HL-60 (cell line): ENCODE measurements around the gene MYLIP.

ENCODE experiments used
- DNase-seq, 2 experiments: peaks; one replicate each; pipeline ENCODE4 v3.0.0-alpha.2; 2010 to 2020; ENCODE audit warnings: low read depth in 1 of 2, low spot score in 1 of 2
- H3K27ac ChIP-seq: fragments of 250-450 bp; sonication (Bioruptor Pico); replicated peaks from 2 replicates; pipeline ENCODE4 v1.5.1; 2020; ENCODE audit warnings: mild to moderate bottlenecking, moderate library complexity
- H3K27me3 ChIP-seq: fragments of 250-450 bp; sonication (Bioruptor Pico); 2 replicates; pipeline ENCODE4 v1.5.1; 2021; ENCODE audit warnings: mild to moderate bottlenecking, moderate library complexity; ENCODE audit not compliant: insufficient read depth, poor library complexity, severe bottlenecking
- H3K4me3 ChIP-seq: replicated peaks from 2 replicates; pipeline ENCODE4 v1.5.1; 2011; ENCODE audit warnings: mild to moderate bottlenecking, control low read depth, low read length; ENCODE audit not compliant: insufficient read depth
- GABPA ChIP-seq: IDR thresholded peaks from 2 replicates; pipeline ENCODE4 v1.6.1; 2012; ENCODE audit warnings: low read depth
- POLR2AphosphoS5 ChIP-seq: IDR thresholded peaks from 2 replicates; pipeline ENCODE4 v1.6.1; 2012; ENCODE audit warnings: low read depth
- SPI1 ChIP-seq: IDR thresholded peaks from 2 replicates; pipeline ENCODE4 v1.6.1; 2012; ENCODE audit warnings: low read depth, mild to moderate bottlenecking, borderline replicate concordance
- TF ChIP-seq, protein P1 (sequence below): IDR thresholded peaks from one replicate; pipeline ENCODE4 v1.5.1; 2011; ENCODE audit warnings: low read length, control low read depth, inconsistent platforms; ENCODE audit not compliant: insufficient read depth
- TF ChIP-seq, protein P2 (sequence below): IDR thresholded peaks from 2 replicates; pipeline ENCODE4 v1.6.1; 2012; ENCODE audit warnings: low read depth; ENCODE audit not compliant: insufficient replicate concordance

The MYLIP gene

DNA sequence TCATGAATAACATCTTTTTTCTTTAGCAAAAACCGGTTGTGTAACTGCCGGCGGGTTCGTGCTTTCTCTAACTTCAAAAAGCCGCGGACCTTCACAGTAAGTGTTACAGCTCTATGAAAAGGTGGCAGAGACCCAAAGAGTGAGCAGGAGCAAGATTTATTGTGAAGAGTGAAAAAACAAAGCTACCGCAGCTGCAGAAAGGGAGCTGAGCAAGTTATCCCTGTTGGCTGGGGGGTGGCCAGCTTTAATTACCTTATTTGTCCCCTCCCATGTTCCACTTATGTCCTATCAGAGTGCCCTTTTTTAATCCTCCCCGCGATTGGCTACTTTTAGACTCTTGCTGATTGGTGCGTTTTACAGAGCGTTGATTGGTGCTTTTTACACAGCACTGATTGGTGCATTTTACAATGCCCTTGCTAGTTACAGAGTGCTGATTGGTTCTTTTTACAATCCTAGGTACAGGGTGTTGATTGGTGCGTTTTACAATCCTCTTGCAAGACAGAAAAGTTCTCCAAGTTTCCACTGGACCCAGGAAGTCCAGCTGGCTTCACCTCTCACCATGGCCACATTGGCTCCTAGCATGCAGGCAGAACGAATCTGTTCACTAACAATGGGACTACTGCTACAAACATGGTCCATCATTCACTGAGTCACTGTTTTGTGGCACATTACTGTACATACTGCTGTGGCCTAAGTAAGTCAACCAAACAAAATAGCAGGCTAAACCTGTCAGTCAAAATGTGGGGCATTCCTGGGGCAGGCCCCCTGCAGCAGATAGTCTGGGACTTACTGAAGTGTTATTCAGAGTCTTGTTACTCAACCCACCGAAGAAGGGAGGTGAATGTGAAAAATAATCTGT is 52.8 kb downstream of the MYLIP start:
- DNase-seq = no peak
- Histone ChIP-seq H3K4me3 (no peak overlapping the region), H3K27me3 (no peaks in the 10 kb centered on the region), H3K27ac (no peak overlapping the region)
- TF ChIP-seq GABPA (no peak), POLR2AphosphoS5 (no peak), SPI1 (no peak)
- TF ChIP-seq, protein P1, sequence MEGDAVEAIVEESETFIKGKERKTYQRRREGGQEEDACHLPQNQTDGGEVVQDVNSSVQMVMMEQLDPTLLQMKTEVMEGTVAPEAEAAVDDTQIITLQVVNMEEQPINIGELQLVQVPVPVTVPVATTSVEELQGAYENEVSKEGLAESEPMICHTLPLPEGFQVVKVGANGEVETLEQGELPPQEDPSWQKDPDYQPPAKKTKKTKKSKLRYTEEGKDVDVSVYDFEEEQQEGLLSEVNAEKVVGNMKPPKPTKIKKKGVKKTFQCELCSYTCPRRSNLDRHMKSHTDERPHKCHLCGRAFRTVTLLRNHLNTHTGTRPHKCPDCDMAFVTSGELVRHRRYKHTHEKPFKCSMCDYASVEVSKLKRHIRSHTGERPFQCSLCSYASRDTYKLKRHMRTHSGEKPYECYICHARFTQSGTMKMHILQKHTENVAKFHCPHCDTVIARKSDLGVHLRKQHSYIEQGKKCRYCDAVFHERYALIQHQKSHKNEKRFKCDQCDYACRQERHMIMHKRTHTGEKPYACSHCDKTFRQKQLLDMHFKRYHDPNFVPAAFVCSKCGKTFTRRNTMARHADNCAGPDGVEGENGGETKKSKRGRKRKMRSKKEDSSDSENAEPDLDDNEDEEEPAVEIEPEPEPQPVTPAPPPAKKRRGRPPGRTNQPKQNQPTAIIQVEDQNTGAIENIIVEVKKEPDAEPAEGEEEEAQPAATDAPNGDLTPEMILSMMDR = no peak
- TF ChIP-seq, protein P2, sequence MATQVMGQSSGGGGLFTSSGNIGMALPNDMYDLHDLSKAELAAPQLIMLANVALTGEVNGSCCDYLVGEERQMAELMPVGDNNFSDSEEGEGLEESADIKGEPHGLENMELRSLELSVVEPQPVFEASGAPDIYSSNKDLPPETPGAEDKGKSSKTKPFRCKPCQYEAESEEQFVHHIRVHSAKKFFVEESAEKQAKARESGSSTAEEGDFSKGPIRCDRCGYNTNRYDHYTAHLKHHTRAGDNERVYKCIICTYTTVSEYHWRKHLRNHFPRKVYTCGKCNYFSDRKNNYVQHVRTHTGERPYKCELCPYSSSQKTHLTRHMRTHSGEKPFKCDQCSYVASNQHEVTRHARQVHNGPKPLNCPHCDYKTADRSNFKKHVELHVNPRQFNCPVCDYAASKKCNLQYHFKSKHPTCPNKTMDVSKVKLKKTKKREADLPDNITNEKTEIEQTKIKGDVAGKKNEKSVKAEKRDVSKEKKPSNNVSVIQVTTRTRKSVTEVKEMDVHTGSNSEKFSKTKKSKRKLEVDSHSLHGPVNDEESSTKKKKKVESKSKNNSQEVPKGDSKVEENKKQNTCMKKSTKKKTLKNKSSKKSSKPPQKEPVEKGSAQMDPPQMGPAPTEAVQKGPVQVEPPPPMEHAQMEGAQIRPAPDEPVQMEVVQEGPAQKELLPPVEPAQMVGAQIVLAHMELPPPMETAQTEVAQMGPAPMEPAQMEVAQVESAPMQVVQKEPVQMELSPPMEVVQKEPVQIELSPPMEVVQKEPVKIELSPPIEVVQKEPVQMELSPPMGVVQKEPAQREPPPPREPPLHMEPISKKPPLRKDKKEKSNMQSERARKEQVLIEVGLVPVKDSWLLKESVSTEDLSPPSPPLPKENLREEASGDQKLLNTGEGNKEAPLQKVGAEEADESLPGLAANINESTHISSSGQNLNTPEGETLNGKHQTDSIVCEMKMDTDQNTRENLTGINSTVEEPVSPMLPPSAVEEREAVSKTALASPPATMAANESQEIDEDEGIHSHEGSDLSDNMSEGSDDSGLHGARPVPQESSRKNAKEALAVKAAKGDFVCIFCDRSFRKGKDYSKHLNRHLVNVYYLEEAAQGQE = no peak

GRCh38 chr6:16183187-16183664 is 54.3 kb downstream of the MYLIP start:
- no peak overlapping the region for H3K27ac ChIP-seq
- H3K27me3 ChIP-seq = no peaks in the 10 kb centered on the region
- H3K4me3 ChIP-seq = no peak overlapping the region
- peak in 1 of 2 experiments; percentile 43 for DNase-seq
- TF ChIP-seq, protein P1 = peak; percentile 14
- no peak for TF ChIP-seq GABPA
- TF ChIP-seq POLR2AphosphoS5 = no peak
- 0 out of 2 replicates have a peak, but pooled peaks have one; percentile 4 for TF ChIP-seq SPI1
- TF ChIP-seq, protein P2 = no peak

DNA sequence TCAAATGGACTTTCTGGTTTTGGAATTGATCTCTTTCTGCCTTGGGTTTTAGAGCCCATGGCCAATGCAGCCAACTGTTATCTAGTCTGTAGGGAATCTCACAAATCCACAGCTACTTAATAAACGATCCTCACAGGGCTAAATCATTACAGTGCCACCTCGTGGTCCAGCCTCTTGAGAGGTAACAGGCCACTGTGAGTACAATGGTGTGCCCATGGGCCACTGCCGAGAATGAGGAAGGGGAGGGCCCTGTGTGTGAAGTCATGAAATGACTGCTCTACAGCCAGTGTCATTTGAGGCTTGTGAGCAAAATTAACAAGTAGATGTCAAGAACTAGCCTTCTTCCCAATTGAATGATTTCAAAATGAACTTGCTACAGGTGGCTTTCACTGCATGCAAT is 55.2 kb downstream of the MYLIP start:
- peak in 1 of 2 experiments; percentile 78 for DNase-seq

More for the DNA sequence above, 55.2 kb downstream of the MYLIP start:
- TF ChIP-seq SPI1 (peak; percentile 79), GABPA (no peak), POLR2AphosphoS5 (no peak)
- TF ChIP-seq, protein P1 = peak; percentile 41
- TF ChIP-seq, protein P2 = no peak
- Histone ChIP-seq H3K27ac (no peak overlapping the region), H3K27me3 (no peaks in the 10 kb centered on the region), H3K4me3 (no peak overlapping the region)
